HL-60 (cell line): Measurements from ENCODE around the gene DENND5A.

ENCODE experiments used
- DNase-seq, 2 experiments: peaks; one replicate each; pipeline ENCODE4 v3.0.0-alpha.2; 2010 to 2020; ENCODE audit warnings: low read depth in 1 of 2, low spot score in 1 of 2
- H3K27ac ChIP-seq: fragments of 250-450 bp; sonication (Bioruptor Pico); replicated peaks from 2 replicates; pipeline ENCODE4 v1.5.1; 2020; ENCODE audit warnings: mild to moderate bottlenecking, moderate library complexity
- H3K27me3 ChIP-seq: fragments of 250-450 bp; sonication (Bioruptor Pico); 2 replicates; pipeline ENCODE4 v1.5.1; 2021; ENCODE audit warnings: mild to moderate bottlenecking, moderate library complexity; ENCODE audit not compliant: insufficient read depth, poor library complexity, severe bottlenecking
- H3K4me3 ChIP-seq: replicated peaks from 2 replicates; pipeline ENCODE4 v1.5.1; 2011; ENCODE audit warnings: mild to moderate bottlenecking, control low read depth, low read length; ENCODE audit not compliant: insufficient read depth
- GABPA ChIP-seq: IDR thresholded peaks from 2 replicates; pipeline ENCODE4 v1.6.1; 2012; ENCODE audit warnings: low read depth
- POLR2AphosphoS5 ChIP-seq: IDR thresholded peaks from 2 replicates; pipeline ENCODE4 v1.6.1; 2012; ENCODE audit warnings: low read depth
- SPI1 ChIP-seq: IDR thresholded peaks from 2 replicates; pipeline ENCODE4 v1.6.1; 2012; ENCODE audit warnings: low read depth, mild to moderate bottlenecking, borderline replicate concordance
- TF ChIP-seq, protein P1 (sequence below): IDR thresholded peaks from 2 replicates; pipeline ENCODE4 v1.6.1; 2012; ENCODE audit warnings: low read depth; ENCODE audit not compliant: insufficient replicate concordance
- TF ChIP-seq, protein P2 (sequence below): IDR thresholded peaks from one replicate; pipeline ENCODE4 v1.5.1; 2011; ENCODE audit warnings: low read length, control low read depth, inconsistent platforms; ENCODE audit not compliant: insufficient read depth

Gene DENND5A

DNA sequence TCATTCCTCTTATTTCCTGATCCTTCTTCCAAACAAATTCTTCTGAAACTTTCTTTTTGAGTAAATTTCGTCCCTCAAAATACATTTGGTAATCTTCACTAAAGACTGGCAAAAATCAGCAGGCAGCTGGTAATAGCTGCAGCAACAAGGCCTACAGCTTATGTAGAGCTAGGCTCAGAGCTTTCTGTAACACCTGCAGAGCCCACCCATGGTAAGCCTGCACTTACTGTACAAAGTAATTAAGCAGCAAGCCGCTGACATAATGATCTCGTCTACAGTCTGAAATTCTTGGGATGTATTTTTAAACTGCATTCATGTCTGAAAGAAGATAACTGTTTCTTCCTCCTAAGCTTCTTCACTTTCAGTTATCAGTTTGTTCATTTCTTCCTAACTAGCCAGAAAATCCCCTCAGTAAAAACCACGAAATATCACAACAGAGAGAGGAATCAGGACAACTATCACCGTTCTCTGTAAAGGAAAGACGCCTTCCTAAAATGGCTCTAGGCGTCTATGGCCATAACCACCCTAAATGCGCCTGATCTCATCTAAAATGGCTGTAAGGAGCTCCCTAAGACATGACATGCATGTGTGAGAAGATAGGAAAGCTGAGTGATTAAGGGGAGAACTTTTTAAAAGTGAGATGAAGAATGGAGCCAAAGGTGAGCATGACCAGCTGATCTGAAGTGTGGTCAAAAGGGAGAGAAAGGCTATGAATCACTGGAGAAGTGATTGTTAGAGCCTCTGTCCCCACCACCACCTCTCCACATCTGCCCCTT, 56.2 kb downstream of the DENND5A start:
- Histone ChIP-seq H3K27me3 (no peaks in the 10 kb centered on the region), H3K4me3 (no peak overlapping the region), H3K27ac (no peak overlapping the region)
- DNase-seq: no peak
- TF ChIP-seq GABPA (no peak), SPI1 (no peak), POLR2AphosphoS5 (no peak)
- TF ChIP-seq, protein P1, sequence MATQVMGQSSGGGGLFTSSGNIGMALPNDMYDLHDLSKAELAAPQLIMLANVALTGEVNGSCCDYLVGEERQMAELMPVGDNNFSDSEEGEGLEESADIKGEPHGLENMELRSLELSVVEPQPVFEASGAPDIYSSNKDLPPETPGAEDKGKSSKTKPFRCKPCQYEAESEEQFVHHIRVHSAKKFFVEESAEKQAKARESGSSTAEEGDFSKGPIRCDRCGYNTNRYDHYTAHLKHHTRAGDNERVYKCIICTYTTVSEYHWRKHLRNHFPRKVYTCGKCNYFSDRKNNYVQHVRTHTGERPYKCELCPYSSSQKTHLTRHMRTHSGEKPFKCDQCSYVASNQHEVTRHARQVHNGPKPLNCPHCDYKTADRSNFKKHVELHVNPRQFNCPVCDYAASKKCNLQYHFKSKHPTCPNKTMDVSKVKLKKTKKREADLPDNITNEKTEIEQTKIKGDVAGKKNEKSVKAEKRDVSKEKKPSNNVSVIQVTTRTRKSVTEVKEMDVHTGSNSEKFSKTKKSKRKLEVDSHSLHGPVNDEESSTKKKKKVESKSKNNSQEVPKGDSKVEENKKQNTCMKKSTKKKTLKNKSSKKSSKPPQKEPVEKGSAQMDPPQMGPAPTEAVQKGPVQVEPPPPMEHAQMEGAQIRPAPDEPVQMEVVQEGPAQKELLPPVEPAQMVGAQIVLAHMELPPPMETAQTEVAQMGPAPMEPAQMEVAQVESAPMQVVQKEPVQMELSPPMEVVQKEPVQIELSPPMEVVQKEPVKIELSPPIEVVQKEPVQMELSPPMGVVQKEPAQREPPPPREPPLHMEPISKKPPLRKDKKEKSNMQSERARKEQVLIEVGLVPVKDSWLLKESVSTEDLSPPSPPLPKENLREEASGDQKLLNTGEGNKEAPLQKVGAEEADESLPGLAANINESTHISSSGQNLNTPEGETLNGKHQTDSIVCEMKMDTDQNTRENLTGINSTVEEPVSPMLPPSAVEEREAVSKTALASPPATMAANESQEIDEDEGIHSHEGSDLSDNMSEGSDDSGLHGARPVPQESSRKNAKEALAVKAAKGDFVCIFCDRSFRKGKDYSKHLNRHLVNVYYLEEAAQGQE: no peak
- TF ChIP-seq, protein P2, sequence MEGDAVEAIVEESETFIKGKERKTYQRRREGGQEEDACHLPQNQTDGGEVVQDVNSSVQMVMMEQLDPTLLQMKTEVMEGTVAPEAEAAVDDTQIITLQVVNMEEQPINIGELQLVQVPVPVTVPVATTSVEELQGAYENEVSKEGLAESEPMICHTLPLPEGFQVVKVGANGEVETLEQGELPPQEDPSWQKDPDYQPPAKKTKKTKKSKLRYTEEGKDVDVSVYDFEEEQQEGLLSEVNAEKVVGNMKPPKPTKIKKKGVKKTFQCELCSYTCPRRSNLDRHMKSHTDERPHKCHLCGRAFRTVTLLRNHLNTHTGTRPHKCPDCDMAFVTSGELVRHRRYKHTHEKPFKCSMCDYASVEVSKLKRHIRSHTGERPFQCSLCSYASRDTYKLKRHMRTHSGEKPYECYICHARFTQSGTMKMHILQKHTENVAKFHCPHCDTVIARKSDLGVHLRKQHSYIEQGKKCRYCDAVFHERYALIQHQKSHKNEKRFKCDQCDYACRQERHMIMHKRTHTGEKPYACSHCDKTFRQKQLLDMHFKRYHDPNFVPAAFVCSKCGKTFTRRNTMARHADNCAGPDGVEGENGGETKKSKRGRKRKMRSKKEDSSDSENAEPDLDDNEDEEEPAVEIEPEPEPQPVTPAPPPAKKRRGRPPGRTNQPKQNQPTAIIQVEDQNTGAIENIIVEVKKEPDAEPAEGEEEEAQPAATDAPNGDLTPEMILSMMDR: no peak

DNA sequence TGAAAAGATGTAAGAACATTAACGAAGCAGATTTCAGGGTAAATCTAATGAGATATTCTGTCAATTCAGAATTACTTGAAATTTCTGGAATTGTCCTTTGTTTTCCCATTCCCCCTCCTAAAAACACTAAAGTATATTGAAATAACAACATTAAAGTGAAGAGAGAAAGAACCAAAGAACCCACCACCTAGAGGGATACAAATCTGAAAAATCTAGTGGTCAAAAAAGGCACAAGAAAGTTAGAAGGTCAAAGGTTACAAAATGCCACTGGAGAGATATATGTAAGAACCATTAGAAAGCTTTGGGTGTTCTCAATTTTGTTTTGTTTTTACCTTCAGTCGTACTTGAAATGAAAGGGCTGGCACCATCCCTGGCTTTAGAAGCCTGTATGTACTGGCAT, 57.9 kb downstream of the DENND5A start:
- Histone ChIP-seq H3K27me3 (no peaks in the 10 kb centered on the region), H3K4me3 (no peak overlapping the region), H3K27ac (no peak overlapping the region)
- TF ChIP-seq SPI1 (no peak), GABPA (no peak), POLR2AphosphoS5 (no peak)
- TF ChIP-seq, protein P2: no peak
- TF ChIP-seq, protein P1: no peak
- no peak for DNase-seq

DNA sequence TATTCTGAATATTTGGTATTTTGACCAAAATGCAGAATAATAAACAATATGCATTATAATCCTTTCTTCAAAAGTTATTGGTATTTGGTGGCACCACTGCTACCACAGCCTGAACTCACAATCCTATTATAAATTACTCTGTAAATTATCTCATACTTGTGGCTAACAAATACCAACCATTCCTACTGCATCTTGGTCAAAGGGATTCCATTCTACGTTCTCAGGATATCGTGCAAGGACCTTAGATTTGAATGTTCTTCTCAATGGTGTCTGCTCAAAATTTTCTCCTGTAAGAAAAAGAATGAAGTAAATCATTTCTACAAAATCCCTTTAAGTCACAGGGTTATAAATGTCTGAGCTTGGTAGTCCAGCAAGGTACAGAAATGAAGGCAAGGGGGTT, 58.7 kb downstream of the DENND5A start:
- DNase-seq: no peak
- H3K27me3 ChIP-seq: no peaks in the 10 kb centered on the region
- H3K4me3 ChIP-seq: no peak overlapping the region
- no peak for TF ChIP-seq POLR2AphosphoS5
- TF ChIP-seq, protein P1: no peak
- TF ChIP-seq, protein P2: no peak
- TF ChIP-seq GABPA: no peak
- TF ChIP-seq SPI1: no peak
- H3K27ac ChIP-seq: no peak overlapping the region
